ENCODE results near the gene FAM83F.

DNA sequence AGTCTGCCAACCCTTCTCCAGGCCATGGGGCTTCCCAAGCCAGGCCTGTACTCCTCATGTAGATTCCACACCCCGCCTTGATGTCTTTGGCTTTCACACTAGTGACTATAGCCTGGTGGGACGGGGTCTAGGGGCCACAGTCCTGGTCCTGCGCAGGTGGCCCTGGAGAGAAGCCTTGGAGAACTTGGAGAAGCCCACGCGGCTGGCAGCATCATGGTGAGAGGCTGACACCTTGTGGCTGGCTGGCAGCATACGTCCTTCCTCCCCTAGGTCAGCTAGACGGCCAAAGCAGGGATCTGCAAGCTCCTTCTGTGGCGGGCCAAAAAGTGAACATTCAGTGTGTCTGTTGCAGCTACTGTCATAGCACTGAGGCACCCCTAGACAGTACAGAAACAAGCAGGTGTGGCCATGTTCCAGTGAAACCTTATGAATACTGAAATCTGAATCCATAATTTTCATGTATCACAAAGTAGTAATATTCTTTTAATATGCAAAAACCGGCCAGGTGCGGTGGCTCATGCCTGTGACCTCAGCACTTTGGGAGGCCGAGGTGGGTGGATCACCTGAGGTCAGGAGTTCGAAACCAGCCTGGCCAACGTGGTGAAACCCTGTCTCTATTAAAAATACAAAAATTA lies 42.0 kb downstream of the FAM83F start:
- TF ChIP-seq, protein P1, sequence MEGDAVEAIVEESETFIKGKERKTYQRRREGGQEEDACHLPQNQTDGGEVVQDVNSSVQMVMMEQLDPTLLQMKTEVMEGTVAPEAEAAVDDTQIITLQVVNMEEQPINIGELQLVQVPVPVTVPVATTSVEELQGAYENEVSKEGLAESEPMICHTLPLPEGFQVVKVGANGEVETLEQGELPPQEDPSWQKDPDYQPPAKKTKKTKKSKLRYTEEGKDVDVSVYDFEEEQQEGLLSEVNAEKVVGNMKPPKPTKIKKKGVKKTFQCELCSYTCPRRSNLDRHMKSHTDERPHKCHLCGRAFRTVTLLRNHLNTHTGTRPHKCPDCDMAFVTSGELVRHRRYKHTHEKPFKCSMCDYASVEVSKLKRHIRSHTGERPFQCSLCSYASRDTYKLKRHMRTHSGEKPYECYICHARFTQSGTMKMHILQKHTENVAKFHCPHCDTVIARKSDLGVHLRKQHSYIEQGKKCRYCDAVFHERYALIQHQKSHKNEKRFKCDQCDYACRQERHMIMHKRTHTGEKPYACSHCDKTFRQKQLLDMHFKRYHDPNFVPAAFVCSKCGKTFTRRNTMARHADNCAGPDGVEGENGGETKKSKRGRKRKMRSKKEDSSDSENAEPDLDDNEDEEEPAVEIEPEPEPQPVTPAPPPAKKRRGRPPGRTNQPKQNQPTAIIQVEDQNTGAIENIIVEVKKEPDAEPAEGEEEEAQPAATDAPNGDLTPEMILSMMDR (IDR thresholded peaks at IDR 0.05; ENCODE audit: insufficient read depth, low read length, poor library complexity, severe bottlenecking), result peak; percentile 53
- TF ChIP-seq EZH2phosphoT487 (conservative IDR thresholded peaks at IDR 0.05; ENCODE audit: low read length), result no peak
